ENCODE data around the gene ADGRL1.

The ADGRL1 gene

DNA sequence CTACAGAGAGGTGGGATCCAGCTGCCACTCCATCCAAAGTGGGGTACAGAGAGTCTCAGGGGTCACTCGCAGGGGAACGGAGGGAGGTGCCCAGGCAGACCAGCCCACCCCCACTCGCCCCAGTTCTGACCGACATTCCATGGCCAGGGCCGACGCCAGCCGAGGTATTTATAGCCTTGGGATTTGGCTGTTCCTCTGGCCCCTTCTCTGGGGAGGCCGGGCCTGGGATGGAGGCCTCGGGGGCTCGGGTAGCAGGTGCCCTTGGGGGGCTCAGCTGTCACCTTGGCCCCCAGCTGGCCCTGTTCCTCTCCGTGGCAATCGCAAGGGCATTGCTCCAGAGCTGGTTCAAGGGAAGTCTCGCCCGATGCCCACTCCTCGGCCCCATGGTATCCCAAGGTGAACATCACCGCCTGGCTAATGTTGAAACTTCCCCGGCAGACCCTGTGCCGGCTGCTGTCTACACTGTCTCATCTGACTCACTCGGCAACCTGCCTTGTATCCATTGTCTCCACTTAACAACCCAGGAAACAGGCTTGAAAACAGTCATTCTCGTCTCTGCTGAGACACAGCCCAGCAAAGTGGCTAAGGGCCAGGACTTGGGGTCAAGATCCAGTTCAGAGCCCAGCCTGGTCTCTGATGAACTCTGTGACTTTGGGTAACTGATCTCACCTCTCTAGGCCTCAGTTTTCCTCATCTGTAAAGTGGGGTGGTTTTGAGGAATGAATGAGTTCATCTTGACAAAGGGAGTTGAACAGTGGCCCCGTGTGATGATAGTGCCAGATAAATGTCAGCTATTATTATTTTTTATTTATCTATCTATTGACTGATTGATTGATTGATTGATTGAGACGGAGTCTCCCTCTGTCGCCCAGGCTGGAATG, 98.1 kb downstream of the ADGRL1 start:
- no peak for DNase-seq

DNA sequence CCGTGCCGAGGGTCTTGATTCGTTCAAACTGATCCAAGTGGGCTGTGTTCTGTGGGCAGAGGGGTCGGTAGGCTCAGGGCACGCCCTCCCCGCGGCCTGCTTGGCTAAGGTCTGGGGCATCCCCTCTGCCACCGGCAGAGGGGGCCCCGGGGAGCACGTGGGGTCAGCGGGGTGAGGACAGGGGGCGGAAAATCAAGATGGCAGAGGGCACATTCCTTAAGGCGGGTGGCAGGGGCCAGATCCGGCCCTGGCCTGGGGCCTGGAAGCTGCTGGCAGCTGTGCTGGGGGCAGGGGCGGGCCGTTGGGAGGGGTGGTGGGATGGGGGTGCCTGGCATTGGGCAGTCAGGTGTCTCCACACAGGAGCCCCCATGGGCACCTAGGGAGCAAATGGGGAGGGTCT, 99.1 kb downstream of the ADGRL1 start:
- no peak for DNase-seq

GRCh38 chr19:14105680-14106079, 100.3 kb downstream of the ADGRL1 start:
- no peak for DNase-seq

GRCh38 chr19:14103310-14103709, 102.7 kb downstream of the ADGRL1 start:
- no peak for DNase-seq

DNA sequence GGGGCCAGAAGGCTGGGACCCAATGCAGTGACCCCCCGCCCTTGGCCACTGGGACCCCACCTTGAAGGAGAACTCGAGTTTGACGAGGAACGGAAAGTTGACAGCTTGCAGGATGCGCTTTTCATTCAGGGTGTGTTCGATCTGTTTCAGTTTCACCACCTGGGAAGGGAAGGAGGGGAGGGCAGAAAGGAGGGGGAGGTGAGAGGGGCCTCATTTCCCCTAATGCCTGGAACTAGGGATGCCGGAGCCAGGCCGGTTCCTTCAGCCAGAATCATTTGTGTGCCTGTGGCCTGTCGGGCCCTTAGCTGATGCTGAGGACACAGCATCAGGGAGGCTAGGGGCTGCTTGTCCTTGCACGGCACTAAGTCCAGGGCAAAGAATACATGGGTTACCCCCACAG, 103.2 kb downstream of the ADGRL1 start:
- no peak for DNase-seq

- DNase-seq: no peak
These were observed 103.8 kb downstream of the ADGRL1 start for GRCh38 chr19:14102102-14102696.

GRCh38 chr19:14101003-14101545, 104.9 kb downstream of the ADGRL1 start:
- no peak for DNase-seq

Measured in Kasumi-1 (cell line).